ENCODE results near the gene NRF1.

The NRF1 gene

DNA sequence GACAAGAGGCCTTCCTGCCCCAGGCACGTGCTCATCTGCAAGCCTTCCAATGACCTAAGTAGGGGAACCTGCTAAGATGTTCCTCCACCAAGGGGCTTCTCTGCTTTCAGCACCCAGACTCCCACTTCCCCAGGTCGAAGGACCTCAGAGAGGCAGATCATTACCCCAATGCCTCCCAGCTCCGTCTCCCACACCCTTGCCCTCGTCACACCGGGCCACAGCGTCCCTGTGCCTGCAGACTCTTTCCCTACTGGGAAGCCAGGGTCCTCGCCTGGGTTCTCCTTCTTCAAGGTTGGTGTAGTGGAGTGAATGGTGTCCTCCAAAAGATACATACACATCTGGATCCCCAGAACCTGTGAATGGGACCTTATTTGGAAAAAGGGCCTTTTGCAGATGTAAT, 189.4 kb downstream of the NRF1 start:
- CTCF ChIA-PET = interaction anchor here (1.9 kb wide), 1 partner anchor 30 kb away, joined by 5 read pairs; no protein-coding TSS in a partner anchor
- POLR2A ChIA-PET = no interaction called here
- DNase-seq (ENCODE audit: low read depth, low spot score) = no peak
- no peak overlapping the region for H3K4me3 ChIP-seq (ENCODE audit: low read depth, low read length)
- no peak for TF ChIP-seq CTCF (IDR thresholded peaks at IDR 0.05; ENCODE audit: insufficient read depth, low read length, missing control alignments)

- no peak for TF ChIP-seq CTCF (IDR thresholded peaks at IDR 0.05; ENCODE audit: insufficient read depth, low read length, missing control alignments)
- H3K4me3 ChIP-seq (ENCODE audit: low read depth, low read length) = no peak overlapping the region
- CTCF ChIA-PET = no interaction called here
- POLR2A ChIA-PET = no interaction called here
- DNase-seq (ENCODE audit: low read depth, low spot score) = no peak
Observed at GRCh38 chr7:129801882-129802281, 190.4 kb downstream of the NRF1 start.

GRCh38 chr7:129803546-129804081, 192.1 kb downstream of the NRF1 start:
- POLR2A ChIA-PET = no interaction called here
- no peak for TF ChIP-seq CTCF (IDR thresholded peaks at IDR 0.05; ENCODE audit: insufficient read depth, low read length, missing control alignments)
- no peak overlapping the region for H3K4me3 ChIP-seq (ENCODE audit: low read depth, low read length)
- no peak for DNase-seq (ENCODE audit: low read depth, low spot score)
- CTCF ChIA-PET = interaction anchor here (1.0 to 1.3 kb wide), 2 partner anchors 9 to 162 kb away, joined by 3 read pairs; no protein-coding TSS in a partner anchor

DNA sequence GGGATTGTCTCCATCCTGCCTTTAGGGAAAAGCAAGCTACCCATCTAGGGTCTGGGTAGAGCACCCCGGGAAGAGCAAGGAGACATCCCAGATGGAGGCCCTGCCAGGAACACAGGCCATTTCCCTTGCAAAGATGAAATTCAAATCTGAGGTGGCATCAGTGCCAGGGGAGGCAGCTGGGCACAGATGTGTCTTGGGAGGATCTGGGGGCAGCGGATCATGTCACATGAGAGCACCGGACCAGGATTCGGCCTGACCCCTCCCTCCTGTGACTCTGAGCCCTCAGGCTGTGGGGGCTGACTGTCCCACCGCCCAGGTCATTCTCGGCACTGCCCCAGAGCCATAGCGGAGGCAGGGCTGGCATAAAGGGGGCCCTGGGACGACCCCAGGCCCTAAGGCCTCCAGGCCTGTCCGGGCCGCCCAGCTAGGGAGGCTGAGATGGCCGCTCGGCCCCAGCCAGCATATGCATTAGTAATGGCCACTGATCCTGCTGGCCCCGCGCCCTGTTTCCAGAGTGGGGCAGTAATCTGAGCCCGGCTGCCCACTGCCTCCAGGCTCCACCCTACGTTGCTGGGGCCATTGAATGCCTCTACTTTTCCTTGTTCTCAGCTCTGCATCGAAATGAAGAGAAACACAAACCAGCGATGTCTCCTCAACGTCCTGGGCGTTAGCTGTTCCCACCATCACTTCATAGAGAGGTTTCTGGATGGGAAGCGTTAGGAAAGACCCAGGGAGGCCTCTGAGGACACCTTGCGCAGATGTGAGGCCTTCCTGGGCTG, 192.8 kb downstream of the NRF1 start:
- ChIA-PET POLR2A (no interaction called here), CTCF (interaction anchor here (1.0 to 1.2 kb wide), 2 partner anchors 8 to 19 kb away, joined by 3 read pairs; no protein-coding TSS in a partner anchor)
- no peak for DNase-seq (ENCODE audit: low read depth, low spot score)
- no peak overlapping the region for H3K4me3 ChIP-seq (ENCODE audit: low read depth, low read length)
- no peak for TF ChIP-seq CTCF (IDR thresholded peaks at IDR 0.05; ENCODE audit: insufficient read depth, low read length, missing control alignments)

GRCh38 chr7:129804890-129805719, 193.6 kb downstream of the NRF1 start:
- ChIA-PET POLR2A (interaction anchor here (0.6 kb wide), 1 partner anchor 168 kb away, joined by 4 read pairs; no protein-coding TSS in a partner anchor), CTCF (interaction anchor here (0.7 to 2.2 kb wide), 3 partner anchors 18 to 240 kb away, joined by 3 to 6 read pairs (median 3); no protein-coding TSS in a partner anchor)
- H3K4me3 ChIP-seq (ENCODE audit: low read depth, low read length) = no peak overlapping the region
- DNase-seq (ENCODE audit: low read depth, low spot score) = no peak
- TF ChIP-seq CTCF (IDR thresholded peaks at IDR 0.05; ENCODE audit: insufficient read depth, low read length, missing control alignments) = no peak

All from AG04449 (cell line).